ENCODE measurements around the gene P2RX1.

- TF ChIP-seq CTCF (IDR thresholded peaks at IDR 0.05; ENCODE audit: low read depth, low read length, poor library complexity, severe bottlenecking) (no peak), EZH2phosphoT487 (IDR thresholded peaks at IDR 0.05; ENCODE audit: borderline replicate concordance, low read length) (no peak)
Observed at GRCh38 chr17:3873862-3874261, 42.4 kb downstream of the P2RX1 start.

Measured in DOHH2 (cell line).